Measurements from ENCODE around the gene LGALS7. TPM values are rescaled to one million over a fixed set of nuclear protein-coding genes. Genes with fewer than 3 reads are reported as not detected.

The LGALS7 gene
- total and polyA plus RNA-seq, 5 donors = 0.79 to 1.1 TPM; not detected in 3

- ATAC-seq (no peak), DNase-seq (no peak)
- H3K4me3 ChIP-seq (ENCODE audit: low read length) = no peak within 1 kb of the TSS
- no peaks in the 10 kb centered on the region for H3K4me1 ChIP-seq (ENCODE audit: control insufficient read depth, insufficient read depth, low read length)
- no peaks in the 10 kb centered on the region for H3K9me3 ChIP-seq (ENCODE audit: control insufficient read depth, low read length)
- WGBS = 81% methylated on average over 10 of the region's 10 CpGs
- H3K27me3 ChIP-seq (ENCODE audit: control insufficient read depth, insufficient read depth) = no peaks in the 10 kb centered on the region
- no peak within 1 kb of the TSS for H3K27ac ChIP-seq (ENCODE audit: low read length)
- intact Hi-C loops (cut with DNase I) = no loop called here
Measured at GRCh38 chr19:38744298-38744681, 29.0 kb downstream of the LGALS7 start, which contains the start of gene CAPN12. CAPN12 (minus strand) TSS chr19:38744474; CDS start chr19:38744165, 309 bp downstream.

- 73% methylated on average over 20 of the region's 20 CpGs for WGBS
- H3K9me3 ChIP-seq (ENCODE audit: control insufficient read depth, low read length) = no peaks in the 10 kb centered on the region
- no peak for ATAC-seq
Measured at GRCh38 chr19:38743394-38744297, 29.7 kb downstream of the LGALS7 start.

GRCh38 chr19:38742906-38743305, 30.4 kb downstream of the LGALS7 start:
- Histone ChIP-seq H3K9me3 (ENCODE audit: control insufficient read depth, low read length) (no peaks in the 10 kb centered on the region), H3K27me3 (ENCODE audit: control insufficient read depth, insufficient read depth) (no peaks in the 10 kb centered on the region), H3K4me1 (ENCODE audit: control insufficient read depth, insufficient read depth, low read length) (no peaks in the 10 kb centered on the region), H3K27ac (ENCODE audit: low read length) (no peak overlapping the region), H3K4me3 (ENCODE audit: low read length) (no peak overlapping the region)
- 89% methylated on average over 6 of the region's 6 CpGs for WGBS
- DNase-seq (no peak), ATAC-seq (no peak)
- intact Hi-C loops (cut with DNase I) = no loop called here

More at GRCh38 chr19:38743394-38744297, 29.7 kb downstream of the LGALS7 start:
- no peak overlapping the region for H3K4me3 ChIP-seq (ENCODE audit: low read length)
- H3K27me3 ChIP-seq (ENCODE audit: control insufficient read depth, insufficient read depth) = no peaks in the 10 kb centered on the region
- intact Hi-C loops (cut with DNase I) = no loop called here
- peak in 1 of 3 donors; percentile 56 for DNase-seq
- H3K27ac ChIP-seq (ENCODE audit: low read length) = no peak overlapping the region
- H3K4me1 ChIP-seq (ENCODE audit: control insufficient read depth, insufficient read depth, low read length) = no peaks in the 10 kb centered on the region

- H3K4me1 ChIP-seq (ENCODE audit: control insufficient read depth, insufficient read depth, low read length) = no peaks in the 10 kb centered on the region
- ATAC-seq (no peak), DNase-seq (no peak)
- H3K4me3 ChIP-seq (ENCODE audit: low read length) = no peak overlapping the region
- H3K27me3 ChIP-seq (ENCODE audit: control insufficient read depth, insufficient read depth) = no peaks in the 10 kb centered on the region
- H3K27ac ChIP-seq (ENCODE audit: low read length) = no peak overlapping the region
- 95% methylated on average over 9 of the region's 9 CpGs for WGBS
- H3K9me3 ChIP-seq (ENCODE audit: control insufficient read depth, low read length) = no peaks in the 10 kb centered on the region
- intact Hi-C loops (cut with DNase I) = no loop called here
Measured at GRCh38 chr19:38742296-38742695, 31.0 kb downstream of the LGALS7 start.

GRCh38 chr19:38741670-38742069, 31.6 kb downstream of the LGALS7 start:
- Histone ChIP-seq H3K27ac (ENCODE audit: low read length) (no peak overlapping the region), H3K27me3 (ENCODE audit: control insufficient read depth, insufficient read depth) (no peaks in the 10 kb centered on the region), H3K4me3 (ENCODE audit: low read length) (no peak overlapping the region), H3K4me1 (ENCODE audit: control insufficient read depth, insufficient read depth, low read length) (no peaks in the 10 kb centered on the region), H3K9me3 (ENCODE audit: control insufficient read depth, low read length) (no peaks in the 10 kb centered on the region)
- DNase-seq (peak in 1 of 3 donors; percentile 54), ATAC-seq (no peak)
- intact Hi-C loops (cut with DNase I) = no loop called here
- 93% methylated on average over 15 of the region's 15 CpGs for WGBS

- intact Hi-C loops (cut with DNase I) = no loop called here
- ATAC-seq = no peak
- H3K4me3 ChIP-seq (ENCODE audit: low read length) = no peak overlapping the region
- 99% methylated on average over 2 of the region's 2 CpGs for WGBS
- no peaks in the 10 kb centered on the region for H3K4me1 ChIP-seq (ENCODE audit: control insufficient read depth, insufficient read depth, low read length)
- no peak for DNase-seq
- H3K27me3 ChIP-seq (ENCODE audit: control insufficient read depth, insufficient read depth) = no peaks in the 10 kb centered on the region
- H3K9me3 ChIP-seq (ENCODE audit: control insufficient read depth, low read length) = no peaks in the 10 kb centered on the region
- H3K27ac ChIP-seq (ENCODE audit: low read length) = no peak overlapping the region
Measured at GRCh38 chr19:38740932-38741331, 32.4 kb downstream of the LGALS7 start.

- 91% methylated on average over 9 of the region's 9 CpGs for WGBS
- intact Hi-C loops (cut with DNase I) = no loop called here
Measured at GRCh38 chr19:38740257-38740592, 33.1 kb downstream of the LGALS7 start.

GRCh38 chr19:38739440-38740256, 33.7 kb downstream of the LGALS7 start:
- no peaks in the 10 kb centered on the region for H3K4me1 ChIP-seq (ENCODE audit: control insufficient read depth, insufficient read depth, low read length)
- 81% methylated on average over 16 of the region's 16 CpGs for WGBS
- no peak overlapping the region for H3K4me3 ChIP-seq (ENCODE audit: low read length)
- no peaks in the 10 kb centered on the region for H3K9me3 ChIP-seq (ENCODE audit: control insufficient read depth, low read length)
- no peak for DNase-seq
- no peak overlapping the region for H3K27ac ChIP-seq (ENCODE audit: low read length)
- intact Hi-C loops (cut with DNase I) = no loop called here
- ATAC-seq = no peak
- H3K27me3 ChIP-seq (ENCODE audit: control insufficient read depth, insufficient read depth) = no peaks in the 10 kb centered on the region

More at GRCh38 chr19:38740257-38740592, 33.1 kb downstream of the LGALS7 start:
- DNase-seq (no peak), ATAC-seq (no peak)
- Histone ChIP-seq H3K9me3 (ENCODE audit: control insufficient read depth, low read length) (no peaks in the 10 kb centered on the region), H3K4me1 (ENCODE audit: control insufficient read depth, insufficient read depth, low read length) (no peaks in the 10 kb centered on the region), H3K27me3 (ENCODE audit: control insufficient read depth, insufficient read depth) (no peaks in the 10 kb centered on the region), H3K27ac (ENCODE audit: low read length) (no peak overlapping the region), H3K4me3 (ENCODE audit: low read length) (no peak overlapping the region)

- Histone ChIP-seq H3K27me3 (ENCODE audit: control insufficient read depth, insufficient read depth) (no peaks in the 10 kb centered on the region), H3K4me1 (ENCODE audit: control insufficient read depth, insufficient read depth, low read length) (no peaks in the 10 kb centered on the region), H3K4me3 (ENCODE audit: low read length) (no peak overlapping the region), H3K27ac (ENCODE audit: low read length) (no peak overlapping the region), H3K9me3 (ENCODE audit: control insufficient read depth, low read length) (no peaks in the 10 kb centered on the region)
- intact Hi-C loops (cut with DNase I) = no loop called here
- peak in 1 of 3 donors; percentile 14 for DNase-seq
- WGBS = 96% methylated on average over 21 of the region's 21 CpGs
- no peak for ATAC-seq
Measured at GRCh38 chr19:38737921-38738737, 35.2 kb downstream of the LGALS7 start.

GRCh38 chr19:38737281-38737865, 35.9 kb downstream of the LGALS7 start:
- DNase-seq (peak in 2 of 3 donors; percentile 22 to 54), ATAC-seq (no peak)
- Histone ChIP-seq H3K4me3 (ENCODE audit: low read length) (no peak overlapping the region), H3K4me1 (ENCODE audit: control insufficient read depth, insufficient read depth, low read length) (no peaks in the 10 kb centered on the region), H3K27me3 (ENCODE audit: control insufficient read depth, insufficient read depth) (no peaks in the 10 kb centered on the region), H3K27ac (ENCODE audit: low read length) (no peak overlapping the region), H3K9me3 (ENCODE audit: control insufficient read depth, low read length) (no peaks in the 10 kb centered on the region)
- intact Hi-C loops (cut with DNase I) = no loop called here
- 36% methylated on average over 22 of the region's 22 CpGs for WGBS

Data from right cardiac atrium (tissue), 5 donors.